Endodermal cell (in vitro differentiated cells): ENCODE data around the gene SEMG1. TPM values are rescaled to one million over a fixed set of nuclear protein-coding genes. Genes with fewer than 3 reads are reported as not detected.

Source experiments
- DNase-seq: peaks from one replicate; pipeline ENCODE4 v3.0.0-alpha.2; 2017
- H3K27ac ChIP-seq: 2 replicates; pipeline ENCODE4 v1.5.1; 2013; ENCODE audit warnings: mild to moderate bottlenecking, low read depth, low read length, moderate library complexity
- H3K27me3 ChIP-seq: 2 replicates; pipeline ENCODE4 v1.6.1; 2013; ENCODE audit warnings: mild to moderate bottlenecking, low read length, moderate library complexity; ENCODE audit not compliant: insufficient read depth, control insufficient read depth, poor library complexity, severe bottlenecking
- H3K36me3 ChIP-seq: 2 replicates; pipeline ENCODE4 v1.7.0; 2013; ENCODE audit warnings: mild to moderate bottlenecking, low read length, moderate library complexity; ENCODE audit not compliant: control insufficient read depth, insufficient read depth
- H3K4me1 ChIP-seq: one replicate; pipeline ENCODE4 v1.7.0; 2013; ENCODE audit warnings: low read length; ENCODE audit not compliant: control insufficient read depth, insufficient read depth
- H3K4me3 ChIP-seq: 2 replicates; pipeline ENCODE4 v1.5.1; 2013; ENCODE audit warnings: mild to moderate bottlenecking, low read length, moderate library complexity
- H3K9ac ChIP-seq: 2 replicates; pipeline ENCODE4 v1.6.1; 2013; ENCODE audit warnings: mild to moderate bottlenecking, low read length, moderate library complexity; ENCODE audit not compliant: poor library complexity, severe bottlenecking; ENCODE audit errors: extremely low read depth
- H3K9me3 ChIP-seq: 2 replicates; pipeline ENCODE4 v1.6.1; 2013; ENCODE audit warnings: mild to moderate bottlenecking, low read length, moderate library complexity; ENCODE audit not compliant: control insufficient read depth
- H3K27ac Mint-ChIP-seq: 2 replicates; pipeline ENCODE4 v1.8.0; 2020; ENCODE audit warnings: mixed read lengths
- H3K27me3 Mint-ChIP-seq: 2 replicates; pipeline ENCODE4 v1.8.0; 2021; ENCODE audit warnings: mild to moderate bottlenecking, mixed read lengths; ENCODE audit not compliant: insufficient read depth
- H3K36me3 Mint-ChIP-seq: 2 replicates; pipeline ENCODE4 v1.8.0; 2020; ENCODE audit warnings: low read depth, mixed read lengths
- H3K4me1 Mint-ChIP-seq: 2 replicates; pipeline ENCODE4 v1.8.0; 2020; ENCODE audit warnings: mixed read lengths
- H3K4me3 Mint-ChIP-seq: 2 replicates; pipeline ENCODE4 v1.8.0; 2020; ENCODE audit warnings: mild to moderate bottlenecking, moderate library complexity, mixed read lengths
- H3K9me3 Mint-ChIP-seq: 2 replicates; pipeline ENCODE4 v1.8.0; 2020; ENCODE audit warnings: mild to moderate bottlenecking, mixed read lengths
- WGBS, 2 experiments: methylation state at CpG; one replicate each; pipeline versions ENCODE4 v1.1.5 to v1.1.7; 2013; ENCODE audit warnings: missing lambda C conversion rate in 2 of 2, mixed read lengths in 1 of 2; ENCODE audit not compliant: insufficient coverage in 1 of 2, insufficient read length in 1 of 2; 5-methylcytosine and 5-hydroxymethylcytosine counted together
- total RNA-seq, 2 donors: library from RNA; stranded (reverse); fragmentation: NEBNext Ultra II Directional in 1 of 2; extraction: Animal tissue kit (Norgen Biotek cat#: 25700) in 1 of 2; gene quantifications; 2 replicates in 1 of 2; 3 replicates in 1 of 2; pipeline ENCODE4 v1.2.1, GENCODE V29; 2021
- TF ChIP-seq, protein P1 (sequence below): fragments of 200-600 bp; sonication (generic); conservative IDR thresholded peaks from 2 replicates; pipeline ENCODE4 v1.5.0; 2021; ENCODE audit warnings: antibody characterized with exemption, mild to moderate bottlenecking

SEMG1 gene
- total RNA-seq, 2 donors from 2014 or later, result 0.46 TPM; not detected in 1

DNA sequence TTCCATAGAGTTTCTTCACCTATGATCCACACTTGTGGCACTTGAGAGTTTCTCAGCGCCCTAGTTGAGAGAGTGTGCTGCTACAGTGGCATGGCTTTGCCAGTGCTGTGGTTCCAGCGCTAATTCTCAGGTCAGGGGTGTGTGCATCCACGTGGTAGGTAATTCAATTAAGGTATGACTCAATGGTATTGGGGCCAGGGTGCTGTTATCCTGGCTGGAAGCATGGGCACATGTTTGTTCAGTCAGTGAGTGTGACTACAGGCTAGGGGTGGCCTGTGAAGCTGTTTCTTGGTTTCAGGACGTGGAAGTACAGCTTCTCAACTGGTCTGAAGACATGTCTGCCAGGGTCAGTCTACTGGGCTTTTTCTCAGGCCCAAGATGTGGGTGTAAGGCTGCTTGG is 11.3 kb downstream of the SEMG1 start:
- no peaks in the 10 kb centered on the region for H3K4me1 ChIP-seq
- no peak overlapping the region for H3K4me3 ChIP-seq
- 82 to 100% methylated on average over 3 to 4 of the region's 4 CpGs for WGBS, 2 experiments
- H3K9me3 ChIP-seq, result no peaks in the 10 kb centered on the region
- H3K36me3 ChIP-seq, result no peaks in the 10 kb centered on the region
- H3K36me3 Mint-ChIP-seq, result no peaks in the 10 kb centered on the region
- DNase-seq, result no peak
- no peaks in the 10 kb centered on the region for H3K27me3 ChIP-seq
- H3K9me3 Mint-ChIP-seq, result no peaks in the 10 kb centered on the region
- peaks cover 29% of the 10 kb centered on the region for H3K27me3 Mint-ChIP-seq
- H3K27ac Mint-ChIP-seq, result no peak overlapping the region
- no peak overlapping the region for H3K4me3 Mint-ChIP-seq
- TF ChIP-seq, protein P1, sequence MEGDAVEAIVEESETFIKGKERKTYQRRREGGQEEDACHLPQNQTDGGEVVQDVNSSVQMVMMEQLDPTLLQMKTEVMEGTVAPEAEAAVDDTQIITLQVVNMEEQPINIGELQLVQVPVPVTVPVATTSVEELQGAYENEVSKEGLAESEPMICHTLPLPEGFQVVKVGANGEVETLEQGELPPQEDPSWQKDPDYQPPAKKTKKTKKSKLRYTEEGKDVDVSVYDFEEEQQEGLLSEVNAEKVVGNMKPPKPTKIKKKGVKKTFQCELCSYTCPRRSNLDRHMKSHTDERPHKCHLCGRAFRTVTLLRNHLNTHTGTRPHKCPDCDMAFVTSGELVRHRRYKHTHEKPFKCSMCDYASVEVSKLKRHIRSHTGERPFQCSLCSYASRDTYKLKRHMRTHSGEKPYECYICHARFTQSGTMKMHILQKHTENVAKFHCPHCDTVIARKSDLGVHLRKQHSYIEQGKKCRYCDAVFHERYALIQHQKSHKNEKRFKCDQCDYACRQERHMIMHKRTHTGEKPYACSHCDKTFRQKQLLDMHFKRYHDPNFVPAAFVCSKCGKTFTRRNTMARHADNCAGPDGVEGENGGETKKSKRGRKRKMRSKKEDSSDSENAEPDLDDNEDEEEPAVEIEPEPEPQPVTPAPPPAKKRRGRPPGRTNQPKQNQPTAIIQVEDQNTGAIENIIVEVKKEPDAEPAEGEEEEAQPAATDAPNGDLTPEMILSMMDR, result no peak
- H3K27ac ChIP-seq, result no peak overlapping the region
- H3K4me1 Mint-ChIP-seq, result no peaks in the 10 kb centered on the region
- H3K9ac ChIP-seq, result no peak overlapping the region

DNA sequence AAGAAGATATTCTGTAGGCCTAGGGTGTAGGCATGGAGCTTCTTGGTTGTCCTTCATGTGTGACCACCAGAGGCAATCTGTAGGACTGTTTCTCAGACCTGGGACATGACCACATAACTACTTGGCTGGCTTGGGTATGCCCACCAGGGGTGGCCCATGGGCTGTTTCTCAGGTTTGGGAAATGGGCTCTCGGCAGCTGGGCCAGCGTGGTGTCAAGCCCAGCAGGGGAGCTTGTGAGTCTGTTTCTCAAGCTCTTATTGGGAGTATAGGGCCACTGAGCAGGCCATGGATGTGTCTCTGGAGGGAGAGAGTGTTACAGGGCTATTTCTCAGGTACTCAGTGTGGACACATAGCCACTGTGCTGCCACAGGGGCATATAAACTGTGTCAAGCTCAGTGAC is 11.8 kb downstream of the SEMG1 start:
- Mint-ChIP-seq H3K27ac (no peak overlapping the region), H3K9me3 (no peaks in the 10 kb centered on the region), H3K36me3 (no peaks in the 10 kb centered on the region), H3K4me1 (no peaks in the 10 kb centered on the region), H3K4me3 (no peak overlapping the region), H3K27me3 (peaks cover 31% of the 10 kb centered on the region)
- Histone ChIP-seq H3K4me1 (no peaks in the 10 kb centered on the region), H3K36me3 (no peaks in the 10 kb centered on the region), H3K27ac (no peak overlapping the region), H3K4me3 (no peak overlapping the region), H3K27me3 (peaks cover 2% of the 10 kb centered on the region), H3K9ac (no peak overlapping the region), H3K9me3 (no peaks in the 10 kb centered on the region)
- WGBS, 2 experiments, result 91 to 100% methylated on average over 2 of the region's 2 CpGs
- no peak for DNase-seq
- TF ChIP-seq, protein P1, result no peak

GRCh38 chr20:45221076-45221475 is 14.2 kb downstream of the SEMG1 start, which contains the start of gene SEMG2:
SEMG2 (plus strand) TSS chr20:45221373; CDS start chr20:45221390, 17 bp downstream.
- WGBS, 2 experiments, result 91 to 96% methylated on average over 3 to 4 of the region's 4 CpGs
- Histone ChIP-seq H3K4me1 (no peaks in the 10 kb centered on the region), H3K27me3 (peaks cover 5% of the 10 kb centered on the region), H3K9ac (no peak within 1 kb of the TSS), H3K9me3 (no peaks in the 10 kb centered on the region), H3K27ac (no peak within 1 kb of the TSS), H3K4me3 (no peak within 1 kb of the TSS), H3K36me3 (no peaks in the 10 kb centered on the region)
- TF ChIP-seq, protein P1, result no peak
- Mint-ChIP-seq H3K27ac (no peak within 1 kb of the TSS), H3K36me3 (no peaks in the 10 kb centered on the region), H3K4me3 (no peak within 1 kb of the TSS), H3K4me1 (no peaks in the 10 kb centered on the region), H3K27me3 (peaks cover 46% of the 10 kb centered on the region), H3K9me3 (no peaks in the 10 kb centered on the region)
- no peak for DNase-seq
